Hepatocyte (in vitro differentiated cells): ENCODE measurements around the gene LTK.

Source experiments
- CTCF ChIP-seq: fragments of 200-600 bp; sonication (generic); IDR thresholded peaks from 2 replicates; pipeline ENCODE4 v1.5.1; 2016; ENCODE audit warnings: antibody characterized with exemption, mild to moderate bottlenecking; ENCODE audit not compliant: poor library complexity
- EZH2 ChIP-seq: fragments of 200-600 bp; sonication (generic); IDR thresholded peaks from 2 replicates; pipeline ENCODE4 v1.6.1; 2016; ENCODE audit warnings: antibody characterized with exemption, mild to moderate bottlenecking, borderline replicate concordance
- EZH2phosphoT487 ChIP-seq: fragments of 200-600 bp; sonication (generic); IDR thresholded peaks from one replicate; pipeline ENCODE4 v1.6.1; 2018; ENCODE audit warnings: antibody characterized with exemption, mild to moderate bottlenecking, low read depth, moderate library complexity; ENCODE audit not compliant: unreplicated experiment, severe bottlenecking

GRCh38 chr15:41506796-41507341 lies 6.8 kb downstream of the LTK start:
- TF ChIP-seq CTCF (no peak), EZH2phosphoT487 (no peak), EZH2 (no peak)
